Coronary artery (tissue), 2 donors: ENCODE data around the gene C1orf105.

Source experiments
- DNase-seq: peaks from one replicate; pipeline ENCODE4 v3.0.0-alpha.2; 2017; ENCODE audit warnings: low spot score
- H3K27ac ChIP-seq, 2 donors: fragments of 200-600 bp; sonication (generic); one replicate each; pipeline ENCODE4 v1.5.1; 2016 to 2019
- H3K4me3 ChIP-seq: fragments of 200-600 bp; sonication (generic); 2 replicates; pipeline ENCODE4 v1.5.1; 2016; ENCODE audit warnings: mild to moderate bottlenecking, moderate library complexity
- TF ChIP-seq, protein P1 (sequence below): fragments of 200-600 bp; sonication (generic); IDR thresholded peaks from one replicate; pipeline ENCODE4 v1.5.1; 2019; ENCODE audit warnings: antibody characterized with exemption

Gene C1orf105

GRCh38 chr1:172417557-172417956 lies 2.9 kb upstream of the C1orf105 start:
- TF ChIP-seq, protein P1, sequence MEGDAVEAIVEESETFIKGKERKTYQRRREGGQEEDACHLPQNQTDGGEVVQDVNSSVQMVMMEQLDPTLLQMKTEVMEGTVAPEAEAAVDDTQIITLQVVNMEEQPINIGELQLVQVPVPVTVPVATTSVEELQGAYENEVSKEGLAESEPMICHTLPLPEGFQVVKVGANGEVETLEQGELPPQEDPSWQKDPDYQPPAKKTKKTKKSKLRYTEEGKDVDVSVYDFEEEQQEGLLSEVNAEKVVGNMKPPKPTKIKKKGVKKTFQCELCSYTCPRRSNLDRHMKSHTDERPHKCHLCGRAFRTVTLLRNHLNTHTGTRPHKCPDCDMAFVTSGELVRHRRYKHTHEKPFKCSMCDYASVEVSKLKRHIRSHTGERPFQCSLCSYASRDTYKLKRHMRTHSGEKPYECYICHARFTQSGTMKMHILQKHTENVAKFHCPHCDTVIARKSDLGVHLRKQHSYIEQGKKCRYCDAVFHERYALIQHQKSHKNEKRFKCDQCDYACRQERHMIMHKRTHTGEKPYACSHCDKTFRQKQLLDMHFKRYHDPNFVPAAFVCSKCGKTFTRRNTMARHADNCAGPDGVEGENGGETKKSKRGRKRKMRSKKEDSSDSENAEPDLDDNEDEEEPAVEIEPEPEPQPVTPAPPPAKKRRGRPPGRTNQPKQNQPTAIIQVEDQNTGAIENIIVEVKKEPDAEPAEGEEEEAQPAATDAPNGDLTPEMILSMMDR, result no peak

GRCh38 chr1:172421974-172422604 lies 1.6 kb downstream of the C1orf105 start:
- TF ChIP-seq, protein P1, result no peak
- no peak for DNase-seq
- Histone ChIP-seq H3K27ac (no peak overlapping the region), H3K4me3 (no peak overlapping the region)

More at GRCh38 chr1:172417557-172417956, 2.9 kb upstream of the C1orf105 start:
- Histone ChIP-seq H3K4me3 (no peak overlapping the region), H3K27ac (no peak overlapping the region)
- DNase-seq, result no peak

DNA sequence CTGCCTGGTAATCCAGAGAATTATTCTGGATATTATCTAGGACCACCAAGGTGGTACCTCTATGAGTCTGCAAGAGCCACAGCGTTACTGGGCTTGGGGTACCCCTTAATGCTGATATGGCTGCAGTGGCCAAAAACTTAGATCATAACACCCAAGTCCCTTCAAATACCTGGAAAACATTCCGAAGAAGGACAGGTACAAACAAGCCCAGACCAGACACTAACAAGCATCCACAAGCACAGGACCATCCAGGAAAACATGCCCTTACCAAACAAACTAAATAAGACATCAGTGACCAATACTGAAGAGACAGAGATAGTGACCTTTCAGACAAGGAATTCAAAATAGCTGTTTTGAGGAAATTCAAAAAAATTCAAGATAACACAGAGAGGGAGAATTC lies 2.9 kb downstream of the C1orf105 start:
- DNase-seq, result no peak
- H3K27ac ChIP-seq, result no peak overlapping the region
- TF ChIP-seq, protein P1, result no peak
- H3K4me3 ChIP-seq, result no peak overlapping the region

- DNase-seq, result no peak
- no peak overlapping the region for H3K27ac ChIP-seq
- no peak overlapping the region for H3K4me3 ChIP-seq
- TF ChIP-seq, protein P1, result no peak
These were observed 4.9 kb downstream of the C1orf105 start for GRCh38 chr1:172425339-172425738.

DNA sequence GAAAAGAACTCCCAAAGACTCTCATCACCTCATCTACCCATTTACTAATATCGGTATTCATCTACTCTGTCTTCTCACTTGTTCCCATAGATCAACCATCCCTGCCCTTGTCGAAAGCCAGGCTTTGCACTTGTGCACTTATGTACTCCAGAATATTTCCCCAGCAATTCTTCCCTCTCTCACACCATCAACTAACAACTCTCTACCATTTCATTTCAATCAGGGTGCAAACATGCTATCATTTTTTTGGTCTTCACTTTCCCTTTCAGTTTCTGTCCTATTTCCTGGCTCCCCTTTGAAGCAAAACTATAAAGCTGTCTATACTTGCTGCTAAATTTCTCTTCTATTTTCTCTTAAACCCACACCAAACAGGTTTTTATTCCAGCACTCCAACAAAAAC lies 6.7 kb downstream of the C1orf105 start:
- no peak overlapping the region for H3K27ac ChIP-seq
- DNase-seq, result no peak
- no peak overlapping the region for H3K4me3 ChIP-seq
- TF ChIP-seq, protein P1, result no peak

DNA sequence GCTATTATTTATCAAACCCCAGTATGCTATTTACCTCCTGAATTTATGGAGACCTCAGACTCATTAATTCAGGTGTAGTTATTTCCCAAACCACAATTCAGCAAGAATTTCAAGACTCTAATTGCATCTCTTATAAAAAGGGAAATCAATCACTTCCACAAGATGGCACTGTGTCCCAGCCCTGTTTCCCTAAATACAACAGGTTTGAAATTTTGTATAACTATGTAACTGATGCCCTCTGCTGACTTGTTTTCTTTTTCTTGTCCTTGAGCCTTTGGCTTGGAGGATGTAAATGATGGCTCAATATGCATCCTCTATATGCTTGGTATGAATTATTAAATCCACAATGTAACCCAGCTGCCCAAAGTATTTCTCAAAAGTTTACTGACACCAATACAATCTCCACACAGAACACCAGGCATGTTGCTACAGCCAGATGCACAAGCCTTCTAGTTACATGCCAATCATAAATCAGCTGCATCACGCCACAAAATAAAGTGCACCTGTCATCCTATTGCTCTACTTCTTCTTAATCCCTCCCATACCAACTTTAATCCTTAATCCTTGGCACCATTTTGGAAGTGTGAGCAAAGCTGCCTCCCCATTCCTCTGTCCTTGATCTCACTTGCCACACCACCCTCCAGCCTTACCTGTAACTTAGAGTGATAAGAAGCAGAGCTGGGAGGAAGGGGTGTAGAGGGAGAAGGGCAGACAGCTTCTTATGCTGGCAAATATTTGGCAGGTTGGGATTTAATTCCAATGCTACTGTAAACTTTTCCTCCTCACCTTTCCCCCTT lies 9.0 kb downstream of the C1orf105 start:
- TF ChIP-seq, protein P1, result peak; percentile 52
- Histone ChIP-seq H3K27ac (no peak overlapping the region), H3K4me3 (no peak overlapping the region)
- DNase-seq, result no peak

GRCh38 chr1:172430128-172430454 lies 9.6 kb downstream of the C1orf105 start:
- Histone ChIP-seq H3K27ac (no peak overlapping the region), H3K4me3 (no peak overlapping the region)
- DNase-seq, result no peak
- TF ChIP-seq, protein P1, result no peak
